Measurements from ENCODE around the gene BPIFB4.

DNA sequence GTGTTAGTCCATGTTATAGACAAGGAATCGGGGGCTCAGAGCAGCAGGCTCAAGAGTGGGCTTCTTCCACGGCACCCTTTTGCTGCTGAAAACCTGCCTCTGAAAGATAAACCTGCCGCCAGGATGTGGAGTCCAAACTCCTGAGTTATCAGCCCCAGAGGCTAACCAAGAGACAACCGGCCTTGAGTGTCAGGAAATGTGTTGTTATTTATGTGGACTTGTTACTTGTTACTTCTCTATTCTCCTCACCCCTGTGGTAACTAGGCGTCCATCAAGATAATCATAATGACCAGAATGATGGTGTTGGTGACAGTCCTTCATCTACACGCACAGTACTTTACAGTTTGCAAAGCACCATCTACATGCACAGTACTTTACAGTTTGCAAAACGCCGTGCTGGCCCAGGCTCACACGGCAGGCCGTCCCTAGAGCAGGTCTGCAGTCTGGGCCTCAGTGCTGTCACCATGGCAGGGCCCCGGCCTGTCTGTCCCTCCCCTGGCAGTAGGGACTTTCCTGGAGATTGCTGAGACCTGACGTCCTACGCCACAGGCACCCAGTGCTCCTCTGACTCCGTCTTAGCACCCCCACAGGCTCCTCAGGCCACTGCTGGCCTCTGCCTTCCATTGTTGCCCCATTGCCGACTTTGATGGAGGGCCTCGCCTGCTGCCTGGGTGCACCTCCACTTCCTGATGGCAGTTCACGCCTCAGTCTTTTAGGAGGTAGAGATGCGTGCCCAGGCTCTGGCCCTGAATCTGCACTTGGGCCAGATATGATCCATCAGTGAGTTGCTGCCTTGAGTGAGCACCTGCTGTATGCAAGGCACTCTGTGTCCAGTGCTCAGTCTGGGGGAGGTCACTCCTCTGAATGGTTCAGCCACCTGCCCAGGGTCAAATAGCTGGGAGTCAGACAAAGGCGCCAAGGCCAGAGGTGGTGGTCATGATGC is 9.1 kb upstream of the BPIFB4 start:
- TF ChIP-seq POLR2A (IDR thresholded peaks at IDR 0.05; ENCODE audit: low read depth, low read length) (no peak), CTCF (IDR thresholded peaks at IDR 0.05; ENCODE audit: extremely low read depth in 1 of 2, insufficient read depth in 1 of 2, low read depth in 1 of 2, low read length in 2 of 2) (no peak), GATA2 (IDR thresholded peaks at IDR 0.05; ENCODE audit: insufficient read depth, insufficient read length, low read depth, low read length) (no peak), POLR2AphosphoS5 (IDR thresholded peaks at IDR 0.05; ENCODE audit: insufficient read depth, low read depth, low read length) (no peak), EZH2 (IDR thresholded peaks at IDR 0.05; ENCODE audit: borderline replicate concordance, low read depth, low read length, severe bottlenecking) (no peak), JUN (IDR thresholded peaks at IDR 0.05; ENCODE audit: borderline replicate concordance, insufficient read depth, insufficient read length, low read depth) (no peak), FOS (IDR thresholded peaks at IDR 0.05; ENCODE audit: borderline replicate concordance, insufficient read depth, low read length) (no peak)
